ENCODE results near the gene MYH7B. TPM values are rescaled to one million over a fixed set of nuclear protein-coding genes. Genes with fewer than 3 reads are reported as not detected.

The MYH7B gene
- total RNA-seq, 4 donors from 2014 or later: 0.41 to 3.0 (median 0.51) TPM; not detected in 1

DNA sequence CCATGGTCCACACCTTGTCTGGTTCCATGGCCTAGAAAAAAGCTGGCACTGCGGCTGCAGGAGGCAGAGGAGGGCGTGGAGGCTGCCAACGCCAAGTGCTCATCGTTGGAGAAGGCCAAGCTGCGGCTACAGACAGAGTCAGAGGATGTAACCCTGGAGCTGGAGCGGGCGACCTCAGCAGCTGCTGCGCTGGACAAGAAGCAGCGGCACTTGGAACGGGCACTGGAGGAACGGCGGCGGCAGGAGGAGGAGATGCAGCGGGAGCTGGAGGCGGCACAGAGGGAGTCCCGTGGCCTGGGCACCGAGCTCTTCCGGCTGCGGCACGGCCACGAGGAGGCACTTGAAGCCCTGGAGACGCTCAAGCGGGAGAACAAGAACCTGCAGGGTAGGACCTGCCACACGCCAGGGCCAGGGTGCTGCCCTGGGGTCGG is 43.4 kb downstream of the MYH7B start:
- Histone ChIP-seq H3K36me3 (no peaks in the 10 kb centered on the region), H3K4me3 (no peak overlapping the region), H3K27ac (no peak overlapping the region), H3K27me3 (no peaks in the 10 kb centered on the region), H3K4me1 (no peaks in the 10 kb centered on the region), H3K9me3 (no peaks in the 10 kb centered on the region)
- TF ChIP-seq, protein P1, sequence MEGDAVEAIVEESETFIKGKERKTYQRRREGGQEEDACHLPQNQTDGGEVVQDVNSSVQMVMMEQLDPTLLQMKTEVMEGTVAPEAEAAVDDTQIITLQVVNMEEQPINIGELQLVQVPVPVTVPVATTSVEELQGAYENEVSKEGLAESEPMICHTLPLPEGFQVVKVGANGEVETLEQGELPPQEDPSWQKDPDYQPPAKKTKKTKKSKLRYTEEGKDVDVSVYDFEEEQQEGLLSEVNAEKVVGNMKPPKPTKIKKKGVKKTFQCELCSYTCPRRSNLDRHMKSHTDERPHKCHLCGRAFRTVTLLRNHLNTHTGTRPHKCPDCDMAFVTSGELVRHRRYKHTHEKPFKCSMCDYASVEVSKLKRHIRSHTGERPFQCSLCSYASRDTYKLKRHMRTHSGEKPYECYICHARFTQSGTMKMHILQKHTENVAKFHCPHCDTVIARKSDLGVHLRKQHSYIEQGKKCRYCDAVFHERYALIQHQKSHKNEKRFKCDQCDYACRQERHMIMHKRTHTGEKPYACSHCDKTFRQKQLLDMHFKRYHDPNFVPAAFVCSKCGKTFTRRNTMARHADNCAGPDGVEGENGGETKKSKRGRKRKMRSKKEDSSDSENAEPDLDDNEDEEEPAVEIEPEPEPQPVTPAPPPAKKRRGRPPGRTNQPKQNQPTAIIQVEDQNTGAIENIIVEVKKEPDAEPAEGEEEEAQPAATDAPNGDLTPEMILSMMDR (IDR thresholded peaks at IDR 0.05): no peak
- no peak for TF ChIP-seq POLR2A (IDR thresholded peaks at IDR 0.05)
- intact Hi-C loops (cut with DNase I; ENCODE audit: low total_unique reads): no loop called here
- DNase-seq: no peak

DNA sequence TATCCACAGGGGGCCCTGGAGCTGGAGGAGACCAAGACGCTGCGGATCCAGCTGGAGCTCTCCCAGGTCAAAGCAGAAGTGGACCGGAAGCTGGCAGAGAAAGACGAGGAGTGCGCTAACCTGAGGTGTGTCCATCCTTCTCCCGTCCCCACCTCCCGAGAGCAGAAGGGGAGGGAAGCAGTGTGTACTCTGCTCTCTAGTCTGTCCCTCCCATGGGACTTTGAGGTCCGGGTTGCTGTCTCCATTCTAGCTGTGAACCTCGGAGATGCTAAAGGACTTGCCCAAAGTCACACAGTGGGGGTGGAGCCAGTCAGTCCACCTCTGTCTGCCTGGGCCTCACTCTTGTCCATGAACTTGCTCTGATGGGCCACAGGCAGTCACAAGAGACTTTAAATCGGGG is 44.1 kb downstream of the MYH7B start:
- Histone ChIP-seq H3K9me3 (no peaks in the 10 kb centered on the region), H3K27me3 (no peaks in the 10 kb centered on the region), H3K4me3 (no peak overlapping the region), H3K27ac (no peak overlapping the region), H3K36me3 (no peaks in the 10 kb centered on the region), H3K4me1 (no peaks in the 10 kb centered on the region)
- DNase-seq: no peak
- intact Hi-C loops (cut with DNase I; ENCODE audit: low total_unique reads): no loop called here
- no peak for TF ChIP-seq POLR2A (IDR thresholded peaks at IDR 0.05)
- TF ChIP-seq, protein P1 (IDR thresholded peaks at IDR 0.05): no peak

DNA sequence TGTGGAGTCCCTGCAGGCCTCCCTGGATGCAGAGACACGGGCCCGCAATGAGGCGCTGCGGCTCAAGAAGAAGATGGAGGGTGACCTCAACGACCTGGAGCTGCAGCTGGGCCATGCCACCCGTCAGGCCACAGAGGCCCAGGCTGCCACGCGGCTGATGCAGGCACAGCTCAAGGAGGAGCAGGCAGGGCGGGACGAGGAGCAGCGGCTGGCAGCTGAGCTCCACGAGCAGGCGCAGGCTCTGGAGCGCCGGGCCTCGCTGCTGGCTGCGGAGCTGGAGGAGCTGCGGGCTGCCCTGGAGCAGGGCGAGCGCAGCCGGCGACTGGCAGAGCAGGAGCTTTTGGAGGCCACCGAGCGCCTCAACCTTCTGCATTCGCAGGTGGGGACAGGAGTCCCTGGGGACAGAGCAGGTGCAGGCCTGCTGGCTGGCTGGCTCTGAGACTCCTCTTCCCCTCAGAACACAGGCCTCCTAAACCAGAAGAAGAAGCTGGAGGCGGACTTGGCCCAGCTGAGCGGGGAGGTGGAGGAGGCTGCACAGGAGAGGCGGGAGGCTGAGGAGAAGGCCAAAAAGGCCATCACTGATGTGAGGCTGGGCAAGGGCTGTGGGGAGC is 44.7 kb downstream of the MYH7B start:
- TF ChIP-seq POLR2A (IDR thresholded peaks at IDR 0.05): no peak
- TF ChIP-seq, protein P1 (IDR thresholded peaks at IDR 0.05): no peak
- Histone ChIP-seq H3K27me3 (no peaks in the 10 kb centered on the region), H3K4me3 (no peak overlapping the region), H3K9me3 (no peaks in the 10 kb centered on the region), H3K27ac (no peak overlapping the region), H3K4me1 (no peaks in the 10 kb centered on the region), H3K36me3 (no peaks in the 10 kb centered on the region)
- intact Hi-C loops (cut with DNase I; ENCODE audit: low total_unique reads): no loop called here
- no peak for DNase-seq

DNA sequence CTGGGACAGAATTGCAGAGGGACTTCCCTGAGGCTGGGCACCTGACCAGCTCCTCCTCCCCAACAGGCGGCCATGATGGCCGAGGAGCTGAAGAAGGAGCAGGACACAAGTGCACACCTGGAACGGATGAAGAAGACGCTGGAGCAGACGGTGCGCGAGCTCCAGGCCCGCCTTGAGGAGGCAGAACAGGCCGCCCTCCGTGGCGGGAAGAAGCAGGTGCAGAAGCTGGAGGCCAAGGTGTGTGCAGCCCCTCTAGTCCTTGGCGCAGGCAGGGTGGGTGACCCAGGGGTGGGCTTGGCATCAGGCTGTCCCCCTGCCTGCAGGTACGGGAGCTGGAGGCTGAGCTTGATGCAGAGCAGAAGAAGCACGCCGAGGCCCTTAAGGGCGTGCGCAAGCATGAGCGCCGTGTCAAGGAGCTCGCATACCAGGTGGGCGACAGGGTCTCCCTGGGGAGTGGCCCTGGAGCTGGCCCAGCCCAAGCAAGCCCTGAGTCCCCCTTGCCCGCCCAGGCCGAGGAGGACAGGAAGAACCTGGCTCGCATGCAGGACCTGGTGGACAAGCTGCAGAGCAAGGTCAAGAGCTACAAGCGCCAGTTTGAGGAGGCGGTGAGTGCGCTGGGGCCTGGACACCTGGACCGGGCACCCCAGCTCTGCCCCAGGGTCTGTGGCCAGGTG is 45.4 kb downstream of the MYH7B start:
- intact Hi-C loops (cut with DNase I; ENCODE audit: low total_unique reads): no loop called here
- Histone ChIP-seq H3K27ac (no peak overlapping the region), H3K4me3 (no peak overlapping the region), H3K9me3 (no peaks in the 10 kb centered on the region), H3K27me3 (no peaks in the 10 kb centered on the region), H3K4me1 (no peaks in the 10 kb centered on the region), H3K36me3 (no peaks in the 10 kb centered on the region)
- DNase-seq: no peak
- TF ChIP-seq POLR2A (IDR thresholded peaks at IDR 0.05): no peak
- TF ChIP-seq, protein P1 (IDR thresholded peaks at IDR 0.05): no peak

DNA sequence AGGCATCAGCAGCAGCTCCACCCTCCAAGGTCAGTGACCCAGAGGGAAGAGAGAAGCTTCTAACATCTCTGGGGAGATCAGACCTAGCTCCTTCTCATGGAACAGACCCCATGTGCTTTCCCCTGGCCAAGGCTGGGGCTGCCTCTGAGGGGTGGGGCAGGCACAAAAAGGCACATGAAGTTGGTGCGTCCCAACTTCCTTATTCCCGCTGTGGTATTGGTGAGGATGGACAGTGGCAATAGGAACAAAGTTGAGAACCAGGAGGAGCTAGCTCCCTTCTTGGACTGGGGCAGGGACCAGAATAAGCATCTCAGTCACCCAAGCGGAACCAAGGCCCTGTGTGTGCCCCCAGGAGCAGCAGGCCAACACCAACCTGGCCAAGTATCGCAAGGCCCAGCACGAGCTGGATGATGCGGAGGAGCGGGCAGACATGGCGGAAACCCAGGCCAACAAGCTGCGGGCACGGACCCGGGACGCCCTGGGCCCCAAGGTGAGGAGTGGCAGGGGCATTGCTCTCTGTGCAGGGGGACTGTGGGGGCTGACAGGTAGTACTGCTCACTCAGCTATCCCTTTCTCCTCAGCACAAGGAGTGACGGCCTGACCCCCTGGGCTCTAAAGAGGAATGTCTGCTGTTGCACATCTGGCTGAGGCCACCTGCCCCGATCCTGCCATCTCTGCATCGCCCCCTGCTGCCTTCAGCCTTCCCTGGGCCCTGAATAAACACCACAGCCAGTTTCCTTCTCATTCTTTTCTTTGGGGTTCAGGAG is 46.1 kb downstream of the MYH7B start:
- no peak for DNase-seq
- no peaks in the 10 kb centered on the region for H3K36me3 ChIP-seq

More for the DNA sequence above, 46.1 kb downstream of the MYH7B start:
- H3K27me3 ChIP-seq: no peaks in the 10 kb centered on the region
- intact Hi-C loops (cut with DNase I; ENCODE audit: low total_unique reads): no loop called here
- H3K4me1 ChIP-seq: no peaks in the 10 kb centered on the region
- no peaks in the 10 kb centered on the region for H3K9me3 ChIP-seq
- TF ChIP-seq, protein P1 (IDR thresholded peaks at IDR 0.05): no peak
- TF ChIP-seq POLR2A (IDR thresholded peaks at IDR 0.05): no peak
- no peak overlapping the region for H3K27ac ChIP-seq
- no peak overlapping the region for H3K4me3 ChIP-seq

Measured in uterus (tissue), 4 donors.